HG03039 (cell line): ENCODE data around the gene PITPNC1.

Experiments used
- ATAC-seq: cut with Tn5 transposase; IDR thresholded peaks from one replicate; pipeline ENCODE4 v1.9.1; 2021; ENCODE audit warnings: mild to moderate bottlenecking, moderate library complexity; ENCODE audit not compliant: unreplicated experiment

The PITPNC1 gene

DNA sequence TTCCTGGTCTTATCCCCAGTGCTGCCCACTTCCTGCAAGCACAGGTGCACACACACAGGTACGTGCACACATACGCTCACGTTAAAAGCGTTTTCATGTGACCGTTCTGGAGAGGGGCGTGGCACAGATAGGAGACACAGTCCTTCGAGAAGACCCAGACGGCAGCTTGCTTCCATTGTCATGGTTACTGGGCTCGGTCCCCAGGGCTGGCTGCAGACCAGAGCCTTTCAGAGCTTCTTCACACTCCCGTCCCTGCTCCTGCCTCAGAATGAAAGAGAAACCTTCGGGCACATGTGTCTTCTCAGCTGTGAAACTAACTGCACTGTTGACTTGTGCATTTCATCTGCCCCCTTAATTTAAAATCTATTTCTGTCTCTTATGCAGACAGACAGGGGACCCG lies 154.2 kb downstream of the PITPNC1 start:
- peak; percentile 70 for ATAC-seq

- no peak for ATAC-seq
Measured at GRCh38 chr17:67532326-67532871, 155.3 kb downstream of the PITPNC1 start.

DNA sequence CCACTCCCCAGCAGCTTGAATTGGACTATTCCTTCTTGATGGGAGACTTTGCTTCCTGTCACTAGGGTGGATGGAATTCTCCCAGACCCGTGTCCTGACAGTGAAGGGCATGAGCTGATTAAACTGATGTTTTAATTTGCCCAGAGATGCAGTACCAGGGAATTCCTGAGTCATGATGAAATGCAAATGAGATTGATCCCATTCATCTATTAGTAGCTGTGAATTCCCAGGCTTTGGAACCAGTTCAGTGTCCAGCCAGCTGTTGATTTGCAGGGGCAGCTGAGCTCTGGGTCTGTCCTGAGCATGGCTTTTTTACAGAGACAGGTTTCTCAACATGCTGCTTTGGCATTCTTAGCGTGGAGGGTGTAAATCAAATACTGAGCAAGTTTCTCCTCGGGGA lies 157.9 kb downstream of the PITPNC1 start:
- no peak for ATAC-seq

DNA sequence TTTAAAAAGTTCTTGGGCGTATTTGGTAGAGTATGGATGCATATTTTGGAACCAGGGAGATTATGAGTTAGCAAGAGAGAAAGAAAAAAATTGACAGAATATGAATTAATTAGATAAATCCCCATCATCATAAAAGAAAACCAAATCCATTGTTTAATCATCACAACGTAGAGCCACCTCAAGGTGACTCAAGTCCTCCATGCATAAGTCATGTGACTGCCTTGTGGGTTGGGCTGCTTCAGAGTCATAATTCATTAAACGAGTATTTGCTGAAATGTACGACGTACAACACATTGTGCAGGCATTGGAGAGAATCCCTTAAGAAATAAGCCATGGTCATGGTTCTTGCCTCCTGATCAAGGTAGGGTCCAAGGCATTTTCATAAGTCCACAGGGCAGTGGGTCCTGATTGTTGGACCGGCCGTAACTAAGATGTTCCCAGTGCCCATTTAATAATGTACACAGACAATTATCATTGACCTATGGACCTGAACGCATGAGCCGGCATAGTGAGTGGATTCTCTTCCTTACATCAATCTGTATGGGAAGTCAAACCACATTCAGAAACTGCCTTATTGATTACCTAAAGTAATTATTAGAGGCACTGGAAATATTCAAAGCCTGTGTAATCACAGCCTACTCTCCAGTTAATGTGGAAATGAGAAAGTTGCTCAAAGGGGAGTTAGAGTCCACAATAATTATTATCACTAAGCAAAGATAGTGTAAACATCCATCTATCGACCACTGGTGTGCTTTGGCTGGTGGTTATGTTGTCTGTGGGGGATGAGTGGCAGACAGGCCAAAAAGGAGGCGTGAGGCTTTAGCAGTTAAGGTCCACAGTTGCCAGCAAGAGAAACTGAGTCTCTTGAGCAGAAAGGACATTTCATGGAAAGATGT lies 165.4 kb downstream of the PITPNC1 start:
- ATAC-seq: no peak

DNA sequence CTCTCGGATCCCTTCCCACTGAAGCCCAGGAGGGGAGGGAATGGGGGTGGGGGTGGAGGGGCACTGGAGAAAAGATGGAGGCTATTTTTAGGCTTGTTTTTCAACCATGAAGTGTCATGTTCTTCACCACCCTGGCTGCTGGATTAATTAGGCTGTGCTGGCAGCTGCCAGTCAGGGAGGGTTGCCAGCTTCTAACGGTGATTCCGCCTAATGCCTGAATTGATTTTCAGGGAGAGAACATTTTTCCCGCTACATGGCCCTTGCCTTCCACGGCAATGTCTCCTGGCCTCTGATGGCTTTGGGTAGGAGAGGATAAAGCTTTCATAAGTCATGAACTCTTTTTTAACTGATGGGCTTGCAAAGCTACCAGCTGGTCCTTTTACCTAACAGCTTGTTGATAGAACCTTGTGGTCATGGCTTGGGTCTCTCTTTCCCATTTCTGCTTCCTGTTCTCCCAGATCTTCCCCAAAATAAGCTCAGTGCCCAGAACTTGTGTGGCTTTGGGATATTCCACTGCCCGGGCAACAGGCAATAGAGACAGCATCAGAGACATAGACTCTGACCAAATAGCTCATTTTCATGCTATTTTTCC lies 167.4 kb downstream of the PITPNC1 start:
- ATAC-seq: no peak

- peak; percentile 92 for ATAC-seq
Measured at GRCh38 chr17:67546578-67547527, 169.8 kb downstream of the PITPNC1 start.

GRCh38 chr17:67548693-67549092 lies 171.6 kb downstream of the PITPNC1 start:
- no peak for ATAC-seq

DNA sequence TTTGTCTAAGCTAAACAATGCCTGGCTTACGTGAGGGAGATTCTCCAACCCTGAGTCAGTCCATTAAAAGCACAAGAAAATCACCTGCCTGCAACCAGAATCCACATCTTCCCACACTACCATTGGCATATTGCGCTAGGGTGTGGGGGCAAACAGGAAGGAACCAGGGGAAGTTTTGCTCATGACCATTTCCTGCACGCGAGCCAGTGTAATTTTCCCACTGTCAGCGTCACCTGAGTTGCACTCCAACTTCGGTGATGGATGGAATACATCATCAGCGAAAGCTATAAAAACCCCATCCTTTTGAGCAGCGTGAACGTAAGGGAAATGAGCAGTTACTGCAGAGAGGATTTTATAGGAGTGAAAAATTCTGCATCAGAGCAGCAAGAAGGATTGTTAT lies 172.7 kb downstream of the PITPNC1 start:
- no peak for ATAC-seq

- ATAC-seq: no peak
Measured at GRCh38 chr17:67554634-67555033, 177.6 kb downstream of the PITPNC1 start.

DNA sequence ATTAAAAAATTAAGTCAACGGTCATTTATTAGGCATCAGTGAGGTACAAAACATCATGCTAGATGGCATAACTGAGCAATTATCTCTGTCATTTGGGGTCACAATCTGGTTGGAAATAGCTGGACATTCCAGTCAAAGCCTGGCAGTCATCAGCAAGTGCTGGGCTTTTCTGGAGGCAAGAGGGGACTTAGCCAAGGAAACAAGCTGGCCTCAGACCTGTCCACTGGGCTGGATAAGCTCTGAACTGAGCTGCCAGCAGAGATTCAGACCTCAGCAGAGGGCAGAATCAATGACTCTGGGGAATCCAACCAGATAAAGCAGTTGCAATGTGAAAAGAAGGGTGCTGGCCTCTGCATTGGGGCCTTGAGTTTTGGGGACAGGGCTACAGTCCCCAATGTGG lies 178.8 kb downstream of the PITPNC1 start:
- no peak for ATAC-seq

GRCh38 chr17:67557052-67557845 lies 180.2 kb downstream of the PITPNC1 start:
- ATAC-seq: no peak

DNA sequence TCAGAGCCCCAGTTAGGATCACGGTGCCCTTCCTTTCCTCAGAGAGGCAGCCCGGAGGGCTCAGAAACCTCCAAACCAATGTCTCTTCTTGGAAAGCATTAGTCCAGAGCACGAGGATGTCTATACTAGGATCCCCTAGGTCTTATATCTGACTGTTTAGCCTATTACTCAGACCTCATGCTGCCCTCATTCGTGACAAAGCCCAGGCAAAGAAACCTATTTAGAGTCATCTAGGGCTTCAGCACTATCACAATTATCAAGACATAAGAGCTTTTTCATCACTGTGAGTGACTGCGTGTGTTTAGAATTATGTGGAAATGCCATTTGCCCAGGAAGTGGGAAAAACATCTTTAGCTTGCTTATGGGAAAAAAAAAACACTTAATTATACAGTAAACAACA lies 180.8 kb downstream of the PITPNC1 start:
- no peak for ATAC-seq

- ATAC-seq: no peak
Measured at GRCh38 chr17:67558740-67559380, 181.8 kb downstream of the PITPNC1 start.

- ATAC-seq: no peak
Measured at GRCh38 chr17:67559381-67559966, 182.4 kb downstream of the PITPNC1 start.

DNA sequence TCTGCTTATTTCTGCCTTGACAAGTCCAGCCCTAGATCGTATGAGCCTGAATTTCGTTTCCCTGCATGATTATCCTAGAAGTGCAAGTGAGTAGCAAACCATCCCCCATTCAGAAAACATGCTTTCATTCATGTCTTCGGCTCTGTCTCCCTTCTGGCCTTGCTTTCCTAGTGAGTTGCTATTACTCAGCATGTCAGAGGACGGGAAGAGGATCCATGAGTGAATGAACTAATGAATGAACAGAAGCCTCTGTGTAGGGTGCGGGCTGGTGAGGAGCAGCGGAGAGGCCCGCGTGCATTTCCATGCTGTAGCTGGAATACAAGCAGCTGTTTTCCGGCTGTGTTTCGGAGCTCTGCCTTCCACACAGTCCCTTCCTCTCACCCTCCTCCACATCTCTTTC lies 184.9 kb downstream of the PITPNC1 start:
- no peak for ATAC-seq

DNA sequence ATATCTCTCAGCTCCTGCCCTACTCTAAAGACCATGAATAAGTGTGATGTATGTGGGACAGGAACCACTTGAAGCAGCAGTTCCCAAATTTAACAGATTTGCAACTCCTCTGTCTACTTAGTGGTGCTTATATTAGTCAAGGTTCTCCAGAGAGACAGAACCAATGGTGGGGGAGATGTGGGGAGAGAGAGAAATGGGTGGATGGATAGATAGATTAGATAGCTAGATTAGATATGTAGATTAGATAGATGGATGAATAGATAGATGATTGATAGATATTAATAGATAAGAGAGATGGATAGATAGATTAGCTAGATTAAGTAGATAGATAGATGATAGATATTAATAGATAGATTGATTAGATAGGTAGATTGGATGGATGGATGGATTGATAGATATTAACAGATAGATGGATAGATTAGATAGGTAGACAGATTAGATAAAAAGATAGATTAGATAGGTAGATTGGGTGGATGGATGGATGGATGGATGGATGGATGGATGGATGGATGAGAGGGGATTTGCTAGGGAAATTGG lies 186.7 kb downstream of the PITPNC1 start:
- no peak for ATAC-seq

DNA sequence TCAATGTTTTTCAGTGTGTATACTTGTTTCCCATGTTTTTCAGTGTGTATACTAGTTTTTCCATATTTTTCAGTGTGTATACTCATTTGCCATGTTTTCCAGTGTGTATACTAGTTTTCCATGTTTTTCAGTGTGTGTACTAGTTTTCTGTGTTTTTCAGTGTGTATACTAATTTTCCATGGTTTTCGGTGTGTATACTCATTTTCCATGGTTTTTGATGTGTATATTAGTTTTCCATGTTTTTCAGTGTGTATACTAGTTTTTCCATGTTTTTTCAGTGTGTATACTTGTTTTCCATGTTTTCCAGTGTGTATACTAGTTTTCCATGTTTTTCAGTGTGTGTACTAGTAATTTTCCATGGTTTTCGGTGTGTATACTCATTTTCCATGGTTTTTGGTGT lies 188.0 kb downstream of the PITPNC1 start:
- ATAC-seq: no peak

DNA sequence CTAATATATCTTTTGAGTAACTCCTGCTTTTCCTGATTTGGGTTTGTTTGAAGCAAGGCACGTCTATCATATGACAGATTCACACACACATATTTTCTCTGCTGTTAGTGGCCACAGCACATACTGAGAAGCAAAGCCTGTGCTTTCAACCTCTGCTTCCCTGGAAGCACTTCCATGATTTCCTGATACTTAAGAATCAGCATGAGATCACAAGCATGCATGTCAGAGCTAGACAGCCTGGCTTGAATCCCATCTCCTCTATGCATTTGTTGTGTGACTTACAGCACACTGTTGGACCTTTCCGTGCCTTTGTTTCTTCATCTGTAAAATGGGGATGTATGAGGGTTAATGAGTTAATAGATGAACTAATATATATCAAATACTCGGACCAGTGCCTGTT lies 189.6 kb downstream of the PITPNC1 start:
- no peak for ATAC-seq

- no peak for ATAC-seq
Measured at GRCh38 chr17:67569015-67569451, 192.0 kb downstream of the PITPNC1 start.
